AG09319 (cell line): ENCODE measurements around the gene PLAAT2.
"Not testable (repeated sequence)": the region's sequence is repeated elsewhere in the genome, so short reads cannot be mapped to it uniquely, and the experiment has no call there.

Experiments used
- DNase-seq: peaks from one replicate; pipeline ENCODE4 v3.0.0-alpha.2; 2010; ENCODE audit warnings: low read depth; ENCODE audit errors: extremely low read depth
- TF ChIP-seq, protein P1 (sequence below): IDR thresholded peaks from 2 replicates; pipeline ENCODE4 v1.5.1; 2011; ENCODE audit warnings: low read depth, mild to moderate bottlenecking, inconsistent platforms, low read length, moderate library complexity

Gene PLAAT2

DNA sequence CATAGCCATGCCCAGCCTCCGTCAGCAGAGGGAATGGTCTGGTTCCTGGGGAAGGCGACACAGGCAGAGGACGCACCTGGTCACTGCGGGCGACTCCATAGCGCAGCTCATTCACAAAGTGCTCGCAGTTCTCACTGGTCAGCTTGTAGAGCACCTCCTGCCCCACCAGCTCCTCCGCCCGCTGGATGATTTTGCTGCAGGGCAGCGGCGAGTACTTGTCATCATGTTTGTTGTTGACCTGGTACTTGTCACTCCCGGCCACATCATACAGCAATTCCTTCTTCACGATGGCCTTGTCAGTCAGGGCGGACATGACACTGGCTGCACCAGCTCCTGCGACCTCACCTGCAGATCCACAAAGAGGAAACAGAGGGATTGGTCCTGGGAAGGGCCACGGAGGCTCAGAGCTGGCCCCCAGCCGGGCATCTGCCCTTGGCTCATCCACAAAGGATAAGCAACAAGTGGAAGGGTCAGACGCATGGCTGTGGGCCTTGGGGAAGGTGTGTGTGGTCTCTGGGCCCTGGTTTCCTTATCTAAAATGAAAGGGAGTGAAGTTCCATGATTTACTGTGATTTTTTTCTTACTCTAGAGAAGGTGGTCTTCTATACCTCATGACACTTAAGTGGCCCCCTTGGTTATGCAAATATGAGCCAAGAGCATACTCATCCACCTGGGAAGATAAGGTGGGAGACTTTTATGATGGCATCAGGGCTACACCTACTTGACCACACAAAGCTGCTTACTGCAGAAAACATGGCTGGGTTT is 27.0 kb upstream of the PLAAT2 start:
- TF ChIP-seq, protein P1, sequence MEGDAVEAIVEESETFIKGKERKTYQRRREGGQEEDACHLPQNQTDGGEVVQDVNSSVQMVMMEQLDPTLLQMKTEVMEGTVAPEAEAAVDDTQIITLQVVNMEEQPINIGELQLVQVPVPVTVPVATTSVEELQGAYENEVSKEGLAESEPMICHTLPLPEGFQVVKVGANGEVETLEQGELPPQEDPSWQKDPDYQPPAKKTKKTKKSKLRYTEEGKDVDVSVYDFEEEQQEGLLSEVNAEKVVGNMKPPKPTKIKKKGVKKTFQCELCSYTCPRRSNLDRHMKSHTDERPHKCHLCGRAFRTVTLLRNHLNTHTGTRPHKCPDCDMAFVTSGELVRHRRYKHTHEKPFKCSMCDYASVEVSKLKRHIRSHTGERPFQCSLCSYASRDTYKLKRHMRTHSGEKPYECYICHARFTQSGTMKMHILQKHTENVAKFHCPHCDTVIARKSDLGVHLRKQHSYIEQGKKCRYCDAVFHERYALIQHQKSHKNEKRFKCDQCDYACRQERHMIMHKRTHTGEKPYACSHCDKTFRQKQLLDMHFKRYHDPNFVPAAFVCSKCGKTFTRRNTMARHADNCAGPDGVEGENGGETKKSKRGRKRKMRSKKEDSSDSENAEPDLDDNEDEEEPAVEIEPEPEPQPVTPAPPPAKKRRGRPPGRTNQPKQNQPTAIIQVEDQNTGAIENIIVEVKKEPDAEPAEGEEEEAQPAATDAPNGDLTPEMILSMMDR = no peak
- no peak for DNase-seq

DNA sequence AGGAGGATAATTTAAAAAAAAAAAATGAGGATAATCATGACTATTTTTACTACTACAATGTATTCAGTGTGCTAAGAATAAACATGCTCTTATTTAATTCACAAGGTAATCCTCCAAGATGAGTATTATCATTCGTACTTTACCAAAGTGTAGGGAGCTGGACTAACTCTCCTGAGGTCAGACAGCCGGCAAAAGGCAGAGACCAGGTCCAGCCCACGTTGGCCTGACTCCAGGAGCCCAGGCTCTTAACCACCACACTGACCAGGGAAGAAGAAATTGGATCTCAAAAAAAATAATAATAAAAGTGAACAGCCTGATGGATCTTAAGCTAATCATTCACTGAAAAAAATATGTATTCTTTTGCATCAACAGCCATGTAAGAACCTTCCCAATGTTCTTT is 25.8 kb upstream of the PLAAT2 start:
- TF ChIP-seq, protein P1 = no peak
- DNase-seq = no peak

DNA sequence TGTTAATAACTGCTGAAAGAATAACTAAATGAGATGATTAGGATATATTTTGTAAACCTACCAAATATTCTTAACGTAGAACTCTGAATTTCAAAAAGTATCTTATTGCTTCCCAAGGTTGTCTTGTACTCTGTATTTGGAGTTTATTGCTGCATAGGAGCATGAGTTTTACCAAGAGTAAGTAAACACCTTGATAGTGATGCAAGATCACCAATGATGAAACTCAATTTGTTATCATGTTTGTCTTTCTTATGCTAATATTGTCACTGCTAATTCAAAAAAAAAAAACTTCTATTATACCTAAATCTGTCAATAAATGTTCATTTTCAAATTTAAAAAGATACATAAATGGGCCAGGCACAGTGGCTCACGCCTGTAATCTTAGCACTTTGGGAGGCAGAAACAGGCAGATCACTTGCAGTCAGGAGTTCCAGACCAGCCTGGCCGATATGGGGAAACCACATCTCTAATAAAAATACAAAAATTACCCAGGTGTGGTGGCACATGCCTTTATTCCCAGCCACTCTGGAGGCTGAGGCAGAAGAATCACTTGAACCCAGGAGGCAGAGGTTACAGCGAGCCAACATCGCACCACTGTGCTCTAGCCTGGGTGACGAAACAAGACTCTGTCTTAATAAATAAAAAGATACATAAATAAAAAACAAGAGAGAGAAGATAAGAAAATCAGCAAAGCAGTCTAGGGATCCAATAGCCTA is 23.4 kb upstream of the PLAAT2 start:
- DNase-seq = no peak
- TF ChIP-seq, protein P1 = no peak

DNA sequence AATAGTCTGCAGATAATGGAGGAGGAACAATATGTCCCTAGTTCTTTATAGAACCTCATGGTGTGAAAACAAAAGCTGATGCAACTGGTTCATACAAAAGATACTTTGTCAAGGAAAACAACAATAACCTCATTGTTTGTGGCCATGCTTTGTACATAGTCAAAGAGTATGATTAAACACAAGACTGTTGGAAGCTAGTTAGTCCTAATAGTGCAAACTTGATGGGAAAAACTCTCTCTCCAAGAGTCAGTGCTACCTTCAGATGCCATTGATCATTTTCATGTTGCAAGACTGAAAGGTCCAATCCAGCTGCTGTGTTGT is 20.1 kb upstream of the PLAAT2 start:
- DNase-seq = no peak
- TF ChIP-seq, protein P1 = no peak

DNA sequence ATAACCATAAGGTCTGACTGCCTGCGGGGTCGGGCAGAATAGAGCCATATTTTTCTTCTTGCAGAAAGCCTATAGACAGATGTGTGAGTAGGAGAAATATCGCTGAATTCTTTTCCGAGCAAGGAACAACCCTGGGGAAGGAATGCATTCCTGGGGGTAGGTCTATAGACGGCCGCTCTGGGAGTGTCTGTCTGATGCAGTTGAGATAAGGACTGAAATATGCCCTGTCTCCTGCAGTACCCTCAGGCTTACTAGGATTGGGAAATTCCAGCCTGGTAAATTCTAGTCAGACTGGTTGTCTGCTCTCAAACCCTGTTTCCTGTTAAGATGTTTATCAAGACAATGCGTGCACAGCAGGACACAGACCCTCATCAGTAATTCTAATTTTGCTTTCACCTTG is 18.0 kb upstream of the PLAAT2 start:
- not testable (repeated sequence) for DNase-seq

DNA sequence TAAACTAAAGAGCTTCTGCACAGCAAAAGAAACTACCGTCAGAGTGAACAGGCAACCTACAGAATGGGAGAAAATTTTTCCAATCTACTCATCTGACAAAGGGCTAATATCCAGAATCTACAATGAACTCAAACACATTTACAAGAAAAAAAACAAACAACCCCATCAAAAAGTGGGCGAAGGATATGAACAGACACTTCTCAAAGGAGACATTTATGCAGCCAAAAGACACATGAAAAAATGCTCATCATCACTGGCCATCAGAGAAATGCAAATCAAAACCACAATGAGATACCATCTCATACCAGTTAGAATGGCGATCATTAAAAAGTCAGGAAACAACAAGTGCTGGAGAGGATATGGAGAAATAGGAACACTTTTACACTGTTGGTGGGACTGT is 15.7 kb upstream of the PLAAT2 start:
- DNase-seq = not testable (repeated sequence)

DNA sequence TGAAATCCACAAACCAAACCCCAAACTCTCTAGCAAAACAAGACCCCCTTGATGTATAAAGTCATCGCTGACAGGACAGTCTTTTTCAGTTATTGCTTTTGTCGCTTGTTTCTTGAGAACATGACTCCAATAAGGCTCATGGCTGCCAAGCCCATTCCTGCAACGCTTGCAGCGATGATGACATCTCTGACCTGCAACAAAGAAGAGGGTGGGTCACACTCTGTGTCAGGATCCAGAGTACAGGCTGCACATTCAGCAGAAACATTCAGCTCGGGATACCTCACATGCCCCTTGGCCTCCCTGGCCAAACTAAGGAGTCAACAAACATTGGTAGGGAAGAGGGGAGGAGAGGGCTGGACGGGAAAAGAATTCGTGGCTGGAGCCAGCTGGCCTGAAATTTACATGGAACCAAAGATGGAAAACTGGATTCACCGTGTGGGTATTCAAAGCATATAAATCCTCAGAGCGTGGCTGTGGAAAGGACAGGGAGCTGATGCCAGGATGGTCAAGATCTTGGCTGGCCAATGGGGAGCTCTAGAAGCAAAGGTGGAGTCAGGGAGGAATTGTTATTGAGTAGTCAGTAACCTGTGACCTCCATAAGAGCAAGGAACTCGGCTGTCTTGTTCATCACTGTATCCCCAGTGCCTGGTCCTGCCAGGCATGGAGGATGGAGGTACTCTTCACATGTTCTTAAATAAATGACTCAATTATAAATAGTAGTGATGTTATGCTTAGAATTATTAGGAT is 11.8 kb upstream of the PLAAT2 start:
- DNase-seq = no peak

More for the DNA sequence above, 11.8 kb upstream of the PLAAT2 start:
- TF ChIP-seq, protein P1 = no peak
